ENCODE data around the gene PLXDC1.

The PLXDC1 gene

GRCh38 chr17:39094607-39095308 lies 56.7 kb downstream of the PLXDC1 start:
- no peak for DNase-seq

GRCh38 chr17:39092692-39093230 lies 58.7 kb downstream of the PLXDC1 start:
- DNase-seq: no peak

GRCh38 chr17:39090908-39091665 lies 60.4 kb downstream of the PLXDC1 start:
- DNase-seq: no peak

- no peak for DNase-seq
These were observed 61.0 kb downstream of the PLXDC1 start for GRCh38 chr17:39090400-39090799.

GRCh38 chr17:39084558-39084957 lies 66.9 kb downstream of the PLXDC1 start:
- peak; percentile 93 for DNase-seq

- DNase-seq: no peak
These were observed 68.2 kb downstream of the PLXDC1 start for GRCh38 chr17:39083270-39083669.

- no peak for DNase-seq
These were observed 69.0 kb downstream of the PLXDC1 start for GRCh38 chr17:39082482-39082881.

GRCh38 chr17:39081851-39082250 lies 69.6 kb downstream of the PLXDC1 start:
- DNase-seq: no peak

- DNase-seq: peak; percentile 96
These were observed 70.9 kb downstream of the PLXDC1 start for GRCh38 chr17:39080421-39081078.

GRCh38 chr17:39079836-39080235 lies 71.6 kb downstream of the PLXDC1 start:
- DNase-seq: peak; percentile 93

GRCh38 chr17:39077866-39078265 lies 73.6 kb downstream of the PLXDC1 start:
- no peak for DNase-seq

GRCh38 chr17:39077252-39077651 lies 74.2 kb downstream of the PLXDC1 start:
- no peak for DNase-seq

- DNase-seq: peak; percentile 35
These were observed 76.8 kb downstream of the PLXDC1 start for GRCh38 chr17:39074676-39075075.

- DNase-seq: no peak
These were observed 77.5 kb downstream of the PLXDC1 start for GRCh38 chr17:39073916-39074315.

- no peak for DNase-seq
These were observed 78.1 kb downstream of the PLXDC1 start for GRCh38 chr17:39073353-39073752.

GRCh38 chr17:39071573-39071972 lies 79.9 kb downstream of the PLXDC1 start:
- DNase-seq: peak; percentile 96

- peak; percentile 92 for DNase-seq
These were observed 82.2 kb downstream of the PLXDC1 start for GRCh38 chr17:39069114-39069756.

- no peak for DNase-seq
These were observed 86.6 kb downstream of the PLXDC1 start for GRCh38 chr17:39064819-39065218.

GRCh38 chr17:39064374-39064773 lies 87.1 kb downstream of the PLXDC1 start:
- no peak for DNase-seq

GRCh38 chr17:39063681-39064069 lies 87.8 kb downstream of the PLXDC1 start:
- no peak for DNase-seq

GRCh38 chr17:39062846-39063680 lies 88.4 kb downstream of the PLXDC1 start:
- DNase-seq: no peak

- DNase-seq: no peak
These were observed 92.9 kb downstream of the PLXDC1 start for GRCh38 chr17:39058524-39058923.
